HG02610 (cell line): Measurements from ENCODE around the gene NEURL1B.

ENCODE experiments used
- ATAC-seq: cut with Tn5 transposase; IDR thresholded peaks from one replicate; pipeline ENCODE4 v1.9.1; 2021; ENCODE audit warnings: mild to moderate bottlenecking, moderate library complexity; ENCODE audit not compliant: unreplicated experiment

Gene NEURL1B

DNA sequence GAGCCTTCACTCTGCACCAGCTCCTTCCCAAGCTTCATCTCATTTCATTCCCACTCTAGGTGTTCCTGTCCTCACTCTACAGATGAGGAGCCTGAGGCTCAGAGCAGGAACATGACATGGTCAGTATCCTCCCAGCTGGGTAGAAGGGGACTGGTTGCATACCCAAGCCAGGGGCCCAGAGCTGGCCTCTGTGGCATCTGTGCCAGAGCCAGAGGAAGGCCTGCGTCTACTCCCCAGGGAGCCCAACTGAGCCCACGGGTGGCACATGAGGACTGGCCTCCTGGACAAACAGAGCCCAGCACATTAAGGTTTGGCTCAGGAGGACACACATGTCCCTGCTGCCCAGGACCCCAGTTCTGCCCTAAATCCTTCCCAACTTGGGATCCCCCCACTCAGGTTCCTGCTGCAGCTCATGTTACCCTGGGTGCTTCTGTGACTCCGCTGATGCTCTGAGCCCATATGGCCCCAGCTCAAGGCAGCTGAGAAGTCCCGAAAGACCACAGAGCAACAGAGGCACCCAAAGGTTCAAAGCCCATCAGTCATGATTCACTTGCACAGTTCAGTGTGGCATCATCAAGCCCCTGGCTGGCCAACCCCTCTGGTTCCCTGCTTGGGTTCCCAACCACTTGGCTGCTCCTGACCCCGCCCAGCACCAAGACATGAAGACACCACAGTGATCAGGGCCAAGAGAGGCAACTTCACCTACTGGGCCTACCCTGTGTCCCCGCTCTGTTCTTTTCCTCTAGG lies 8.5 kb upstream of the NEURL1B start:
- ATAC-seq, result no peak

DNA sequence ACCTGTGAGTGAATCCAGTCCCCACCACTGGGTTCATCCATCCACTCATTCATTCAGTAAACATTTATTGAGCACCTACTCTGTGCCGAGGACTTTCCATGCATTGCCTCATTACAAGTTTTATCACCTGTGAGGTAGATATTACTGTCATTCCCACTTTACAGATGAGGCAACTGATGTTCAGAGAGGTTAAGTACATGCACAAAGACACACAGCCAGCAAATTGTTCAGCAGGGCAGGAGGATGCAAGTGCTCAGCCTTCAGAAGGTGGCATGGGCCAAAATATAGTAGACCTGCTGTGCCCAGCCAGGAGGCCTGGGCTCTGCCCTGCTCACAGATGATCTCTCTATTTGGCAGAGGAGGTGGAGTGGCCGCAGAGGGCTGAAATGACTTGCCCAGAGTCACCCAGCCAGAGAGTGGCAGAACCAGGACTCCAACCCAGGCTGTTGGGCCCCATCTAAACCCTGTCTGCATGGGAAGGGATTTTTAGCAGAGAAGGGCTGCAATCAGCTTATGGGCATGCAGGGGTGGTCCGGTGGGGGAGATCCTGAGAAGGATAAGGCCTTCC lies 7.6 kb upstream of the NEURL1B start:
- ATAC-seq, result no peak

DNA sequence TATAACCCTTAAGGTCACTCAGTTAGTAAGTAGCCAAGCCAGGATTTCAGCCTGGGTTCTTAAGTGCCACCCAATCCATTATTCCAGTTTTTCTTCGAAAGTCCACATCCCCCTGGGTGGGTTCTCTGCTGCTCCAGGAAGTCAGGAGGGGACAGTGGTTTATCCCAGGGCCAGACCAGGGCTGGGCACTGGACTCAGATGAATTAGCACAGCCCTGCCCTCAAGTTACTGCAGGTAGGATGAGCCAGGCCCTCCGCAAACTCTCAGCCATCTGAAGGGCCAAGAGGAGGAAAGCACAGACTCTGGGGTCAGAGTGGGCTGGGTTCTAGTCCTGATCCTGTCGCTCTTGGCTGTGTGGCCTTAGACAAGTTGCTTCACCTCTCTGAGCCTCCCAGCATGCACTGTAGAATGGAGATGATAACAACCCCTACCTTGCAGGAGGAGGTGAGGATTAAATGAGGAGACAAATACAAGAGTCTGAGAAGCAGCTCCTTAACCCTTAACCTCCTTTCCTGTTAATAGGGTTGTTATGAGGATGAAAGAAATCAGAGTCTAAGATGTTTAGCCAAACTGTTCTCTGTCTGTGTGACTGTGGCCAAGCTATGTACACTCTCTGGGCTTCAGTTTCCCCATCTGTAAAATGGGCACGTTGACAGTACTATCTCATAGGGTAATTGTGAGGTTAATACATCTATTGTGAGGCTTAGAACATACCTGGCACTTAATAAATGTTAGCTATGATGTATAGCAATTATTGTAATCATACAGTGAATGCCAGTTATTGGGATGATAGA lies 6.8 kb upstream of the NEURL1B start:
- ATAC-seq, result no peak

DNA sequence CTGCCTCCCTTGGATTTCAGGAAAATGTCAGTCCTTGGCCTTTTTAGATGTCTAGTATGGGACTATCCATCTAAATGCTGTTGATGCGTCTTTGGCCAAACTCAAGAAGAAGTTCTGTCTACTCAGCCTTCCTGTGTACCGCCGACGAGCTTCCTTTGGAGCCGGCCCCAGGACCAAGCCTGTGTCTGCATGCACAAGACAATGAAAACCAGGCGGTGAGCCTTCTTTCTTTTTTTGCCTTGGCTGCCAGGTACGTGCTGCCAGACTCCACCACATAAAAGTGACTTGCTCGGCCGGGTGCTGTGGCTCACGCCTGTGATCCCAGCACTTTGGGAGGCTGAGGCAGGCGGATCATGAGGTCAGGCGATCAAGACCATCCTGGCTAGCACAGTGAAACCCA lies 6.0 kb upstream of the NEURL1B start:
- ATAC-seq, result no peak

DNA sequence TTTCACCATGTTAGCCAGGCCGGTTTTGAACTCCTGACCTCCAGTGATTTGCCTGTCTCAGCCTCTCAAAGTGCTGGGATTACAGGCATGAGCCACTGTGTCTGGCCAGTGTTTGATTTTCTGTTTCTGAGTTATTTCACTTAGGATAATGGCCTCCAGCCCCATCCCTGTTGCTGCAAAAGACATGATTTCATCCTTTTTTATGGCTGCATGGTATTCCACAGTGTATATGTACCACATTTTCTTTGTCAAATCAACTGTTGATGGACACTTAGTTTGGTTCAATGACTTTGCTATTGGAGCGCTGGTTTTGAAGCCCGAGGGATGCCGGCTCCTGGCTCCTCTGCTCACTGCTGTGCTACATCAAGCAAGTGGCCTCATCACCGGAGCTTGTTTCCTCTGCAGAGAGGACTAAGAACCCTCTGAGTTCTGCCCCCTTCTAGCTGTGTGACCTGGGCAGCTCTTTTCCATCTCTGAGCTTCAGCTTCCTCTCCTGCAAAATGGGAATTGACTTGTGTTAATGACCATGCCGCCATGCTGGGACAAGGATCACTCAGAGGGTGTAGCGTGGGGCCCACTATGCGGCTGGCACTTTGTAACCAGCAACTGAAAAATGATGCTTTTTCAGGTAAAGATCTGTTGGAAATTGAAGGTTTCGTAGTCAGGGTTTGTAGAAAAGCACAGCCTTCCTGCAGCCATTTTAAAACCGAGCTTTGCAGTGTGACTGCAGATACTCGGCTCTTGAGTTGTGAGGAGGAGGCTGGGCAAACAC lies 4.6 kb upstream of the NEURL1B start:
- no peak for ATAC-seq

- no peak for ATAC-seq
Observed at GRCh38 chr5:172637110-172637580, 3.9 kb upstream of the NEURL1B start.

GRCh38 chr5:172637740-172638139 lies 3.3 kb upstream of the NEURL1B start:
- no peak for ATAC-seq

- ATAC-seq, result no peak
Observed at GRCh38 chr5:172638209-172638768, 2.8 kb upstream of the NEURL1B start.

GRCh38 chr5:172640139-172640538 lies 924 bp upstream of the NEURL1B start:
- no peak for ATAC-seq

GRCh38 chr5:172641359-172642050 lies 442 bp downstream of the NEURL1B start:
- ATAC-seq, result no peak

DNA sequence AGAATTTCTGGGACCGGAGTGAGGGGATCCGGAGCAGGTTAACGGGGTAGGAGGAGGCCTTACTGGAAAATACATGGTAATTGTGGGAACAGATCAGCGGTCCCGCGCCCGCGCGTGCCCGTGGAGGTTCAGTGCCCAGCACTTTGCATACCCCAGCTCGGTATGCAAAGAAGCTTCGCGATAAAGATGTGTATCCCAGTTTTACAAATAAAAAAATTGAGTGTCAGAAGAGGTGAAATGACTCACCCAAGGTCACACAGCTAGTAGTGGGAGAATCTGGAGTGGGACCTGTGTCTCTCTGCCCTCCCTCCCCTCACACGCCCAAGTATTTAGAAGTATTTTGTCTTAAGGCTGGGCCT lies 967 bp downstream of the NEURL1B start:
- ATAC-seq, result no peak

GRCh38 chr5:172642486-172642885 lies 1.4 kb downstream of the NEURL1B start:
- ATAC-seq, result no peak

DNA sequence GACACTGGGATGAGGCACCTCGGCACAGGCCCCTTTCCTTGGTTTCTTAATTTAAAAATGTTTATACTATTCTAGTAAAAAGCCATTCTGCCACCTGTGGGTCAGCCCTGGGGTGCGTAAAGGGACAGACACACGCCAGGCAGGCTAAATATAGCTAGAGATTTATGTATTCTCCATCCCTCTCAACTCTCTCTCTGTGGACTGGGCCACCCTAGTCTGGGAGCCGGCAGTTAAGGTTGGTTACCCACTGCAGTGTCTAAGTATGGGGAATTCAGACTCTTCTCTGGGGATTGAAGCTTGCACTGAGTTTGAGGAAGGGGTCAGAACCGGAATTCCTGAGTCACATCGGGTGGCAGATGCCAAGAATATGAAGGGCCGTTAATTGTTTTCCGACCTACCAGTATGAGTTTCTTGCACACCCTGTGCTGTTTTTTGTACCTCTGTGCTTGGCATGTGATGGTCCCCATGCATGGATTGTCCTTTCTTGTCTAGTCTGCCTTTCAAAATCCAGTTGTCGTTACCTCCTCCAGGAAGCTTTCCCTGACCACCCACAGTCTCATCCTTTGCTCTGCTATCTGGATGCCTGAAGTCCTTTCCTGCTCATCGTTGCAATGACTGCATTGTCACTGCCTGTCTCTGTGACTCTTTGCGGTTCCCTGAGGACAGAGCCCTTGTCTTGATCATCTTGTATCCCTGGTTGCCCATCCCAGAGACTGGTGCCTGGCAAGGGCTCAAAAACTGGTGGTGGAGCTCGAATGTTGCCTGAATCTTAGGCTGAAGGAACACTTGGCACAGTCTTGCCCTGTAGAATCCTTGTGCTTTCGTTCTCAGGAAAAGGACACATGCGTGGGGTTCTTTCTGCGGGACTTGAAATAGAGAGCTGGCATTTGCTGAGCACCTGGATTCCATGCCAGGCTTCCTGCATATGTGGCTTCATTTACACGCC lies 2.1 kb downstream of the NEURL1B start:
- ATAC-seq, result no peak

- no peak for ATAC-seq
Observed at GRCh38 chr5:172644266-172644665, 3.2 kb downstream of the NEURL1B start.

DNA sequence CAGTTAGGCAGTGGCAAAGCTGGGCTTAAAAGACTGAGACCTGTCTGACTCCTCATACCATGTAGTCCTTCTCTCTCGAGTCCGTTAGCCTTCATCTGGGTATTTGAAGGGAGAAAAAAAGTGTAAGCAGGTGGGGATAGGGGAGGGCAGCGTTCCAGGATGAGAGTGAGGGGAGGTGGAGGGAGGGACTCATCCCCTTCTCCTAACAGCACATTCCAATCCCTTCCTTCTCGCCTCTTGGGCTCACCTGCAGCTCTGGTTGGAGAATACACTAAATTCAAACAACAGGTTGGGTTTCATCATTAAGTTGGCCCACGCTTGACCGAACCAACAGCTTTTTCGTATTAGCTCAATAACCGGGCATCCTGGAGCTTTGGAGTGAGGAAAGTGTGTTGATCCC lies 3.6 kb downstream of the NEURL1B start:
- ATAC-seq, result no peak

- no peak for ATAC-seq
Observed at GRCh38 chr5:172645271-172646055, 4.4 kb downstream of the NEURL1B start.

GRCh38 chr5:172646716-172647285 lies 5.7 kb downstream of the NEURL1B start:
- ATAC-seq, result no peak

DNA sequence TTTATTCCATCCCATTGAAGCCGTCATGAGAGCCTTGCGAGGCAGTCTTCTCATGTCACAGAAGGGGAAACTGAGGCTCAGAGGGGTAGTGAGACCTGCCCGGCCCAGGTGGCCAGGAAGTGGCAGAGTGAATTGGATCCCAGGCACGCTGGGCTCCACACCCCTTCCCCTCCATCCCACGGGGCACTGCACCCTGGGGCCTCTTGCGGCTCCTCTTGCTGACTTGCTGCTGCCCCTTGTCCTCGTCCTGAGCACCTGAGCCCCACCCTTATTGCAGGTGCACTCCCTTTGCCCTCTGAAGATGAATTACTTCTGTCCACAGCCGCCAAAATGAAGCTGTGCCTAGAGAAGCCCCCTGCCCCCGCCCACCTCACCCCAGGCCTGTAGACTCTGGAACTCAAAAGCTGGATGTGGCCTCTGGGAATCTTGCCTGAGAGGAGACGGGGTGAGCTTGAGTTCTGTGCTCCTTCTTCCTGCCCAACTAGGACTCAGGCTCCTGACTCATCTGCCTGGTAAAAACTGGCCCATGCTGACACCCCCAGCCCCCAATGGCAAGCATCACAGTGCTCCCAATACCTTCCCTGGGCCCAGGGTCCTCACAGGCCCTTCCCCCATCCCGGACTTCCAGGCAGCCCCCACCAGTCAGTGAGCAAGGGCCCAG lies 6.4 kb downstream of the NEURL1B start:
- ATAC-seq, result no peak
